ENCODE data around the gene HIGD2A.
A peak's percentile ranks its signal among the peaks of the same experiment; 100 is the strongest.

HIGD2A gene

GRCh38 chr5:176388444-176389134 is at the start of gene HIGD2A, which contains the start of gene NOP16:
HIGD2A (plus strand) TSS chr5:176388751; CDS start chr5:176388820, 69 bp downstream.
NOP16 (minus strand) TSS chr5:176388598; CDS start chr5:176388539, 59 bp downstream.
- H3K9me3 Mint-ChIP-seq: no peaks in the 10 kb centered on the region
- ATAC-seq: peak; percentile 96
- peaks cover 56% of the 10 kb centered on the region for H3K36me3 Mint-ChIP-seq
- H3K27ac Mint-ChIP-seq: peak within 1 kb of the TSS; percentile 97
- H3K4me1 Mint-ChIP-seq: peaks cover 44% of the 10 kb centered on the region
- H3K27me3 Mint-ChIP-seq: no peaks in the 10 kb centered on the region
- peak within 1 kb of the TSS; percentile 98 for H3K4me3 Mint-ChIP-seq

GRCh38 chr5:176339304-176339703 is 49.2 kb upstream of the HIGD2A start:
- no peaks in the 10 kb centered on the region for H3K27me3 Mint-ChIP-seq
- H3K27ac Mint-ChIP-seq: no peak overlapping the region
- no peaks in the 10 kb centered on the region for H3K9me3 Mint-ChIP-seq
- H3K36me3 Mint-ChIP-seq: peaks cover 42% of the 10 kb centered on the region
- no peak overlapping the region for H3K4me3 Mint-ChIP-seq
- H3K4me1 Mint-ChIP-seq: no peaks in the 10 kb centered on the region
- no peak for ATAC-seq

GRCh38 chr5:176341325-176342157 is 47.0 kb upstream of the HIGD2A start:
- Mint-ChIP-seq H3K4me1 (no peaks in the 10 kb centered on the region), H3K9me3 (no peaks in the 10 kb centered on the region), H3K36me3 (peaks cover 34% of the 10 kb centered on the region), H3K4me3 (no peak overlapping the region), H3K27me3 (no peaks in the 10 kb centered on the region), H3K27ac (no peak overlapping the region)
- ATAC-seq: no peak

GRCh38 chr5:176342158-176342483 is 46.4 kb upstream of the HIGD2A start:
- Mint-ChIP-seq H3K36me3 (peaks cover 28% of the 10 kb centered on the region), H3K4me1 (no peaks in the 10 kb centered on the region), H3K9me3 (no peaks in the 10 kb centered on the region), H3K27me3 (no peaks in the 10 kb centered on the region), H3K4me3 (no peak overlapping the region), H3K27ac (peak overlapping the region; percentile 4)
- no peak for ATAC-seq

- H3K4me1 Mint-ChIP-seq: no peaks in the 10 kb centered on the region
- no peak overlapping the region for H3K4me3 Mint-ChIP-seq
- H3K27me3 Mint-ChIP-seq: no peaks in the 10 kb centered on the region
- H3K27ac Mint-ChIP-seq: peak overlapping the region; percentile 4
- peaks cover 32% of the 10 kb centered on the region for H3K36me3 Mint-ChIP-seq
- H3K9me3 Mint-ChIP-seq: no peaks in the 10 kb centered on the region
- no peak for ATAC-seq
Measured at GRCh38 chr5:176342766-176343458, 45.6 kb upstream of the HIGD2A start.

- Mint-ChIP-seq H3K4me3 (no peak overlapping the region), H3K27ac (no peak overlapping the region), H3K9me3 (no peaks in the 10 kb centered on the region), H3K4me1 (peaks cover 24% of the 10 kb centered on the region), H3K36me3 (peaks cover 60% of the 10 kb centered on the region), H3K27me3 (no peaks in the 10 kb centered on the region)
- ATAC-seq: no peak
Measured at GRCh38 chr5:176350416-176350815, 38.1 kb upstream of the HIGD2A start.

GRCh38 chr5:176352116-176352878 is 36.3 kb upstream of the HIGD2A start:
- ATAC-seq: peak; percentile 31
- Mint-ChIP-seq H3K9me3 (no peaks in the 10 kb centered on the region), H3K4me1 (peaks cover 26% of the 10 kb centered on the region), H3K27me3 (no peaks in the 10 kb centered on the region), H3K36me3 (peaks cover 61% of the 10 kb centered on the region), H3K4me3 (no peak overlapping the region), H3K27ac (peak overlapping the region; percentile 52)

- Mint-ChIP-seq H3K27me3 (no peaks in the 10 kb centered on the region), H3K4me3 (no peak overlapping the region), H3K4me1 (peaks cover 37% of the 10 kb centered on the region), H3K9me3 (no peaks in the 10 kb centered on the region), H3K36me3 (peaks cover 59% of the 10 kb centered on the region), H3K27ac (no peak overlapping the region)
- ATAC-seq: no peak
Measured at GRCh38 chr5:176353533-176353932, 35.0 kb upstream of the HIGD2A start.

GRCh38 chr5:176355400-176356178 is 33.0 kb upstream of the HIGD2A start:
- Mint-ChIP-seq H3K36me3 (peaks cover 42% of the 10 kb centered on the region), H3K27ac (no peak overlapping the region), H3K4me1 (peaks cover 48% of the 10 kb centered on the region), H3K4me3 (no peak overlapping the region), H3K9me3 (no peaks in the 10 kb centered on the region), H3K27me3 (no peaks in the 10 kb centered on the region)
- ATAC-seq: no peak

GRCh38 chr5:176356179-176356566 is 32.4 kb upstream of the HIGD2A start:
- Mint-ChIP-seq H3K36me3 (peaks cover 38% of the 10 kb centered on the region), H3K4me3 (no peak overlapping the region), H3K27ac (no peak overlapping the region), H3K9me3 (no peaks in the 10 kb centered on the region), H3K4me1 (peaks cover 54% of the 10 kb centered on the region), H3K27me3 (no peaks in the 10 kb centered on the region)
- no peak for ATAC-seq

- peaks cover 18% of the 10 kb centered on the region for H3K36me3 Mint-ChIP-seq
- H3K27ac Mint-ChIP-seq: no peak overlapping the region
- H3K4me1 Mint-ChIP-seq: peaks cover 47% of the 10 kb centered on the region
- no peaks in the 10 kb centered on the region for H3K27me3 Mint-ChIP-seq
- ATAC-seq: no peak
- no peaks in the 10 kb centered on the region for H3K9me3 Mint-ChIP-seq
- H3K4me3 Mint-ChIP-seq: peak overlapping the region; percentile 36
Measured at GRCh38 chr5:176359658-176360057, 28.9 kb upstream of the HIGD2A start.

GRCh38 chr5:176360894-176361436 is 27.6 kb upstream of the HIGD2A start:
- Mint-ChIP-seq H3K27me3 (no peaks in the 10 kb centered on the region), H3K4me3 (peak overlapping the region; percentile 99), H3K4me1 (peaks cover 44% of the 10 kb centered on the region), H3K27ac (peak overlapping the region; percentile 98), H3K36me3 (peaks cover 14% of the 10 kb centered on the region), H3K9me3 (no peaks in the 10 kb centered on the region)
- ATAC-seq: peak; percentile 0

- Mint-ChIP-seq H3K36me3 (peaks cover 14% of the 10 kb centered on the region), H3K4me1 (peaks cover 44% of the 10 kb centered on the region), H3K9me3 (no peaks in the 10 kb centered on the region), H3K27ac (peak within 1 kb of the TSS; percentile 98), H3K27me3 (no peaks in the 10 kb centered on the region), H3K4me3 (peak within 1 kb of the TSS; percentile 99)
- peak; percentile 95 for ATAC-seq
Measured at GRCh38 chr5:176361437-176362232, 26.9 kb upstream of the HIGD2A start, which contains the start of gene KIAA1191. KIAA1191 (minus strand) TSS chr5:176361764; CDS start chr5:176359508, 2,256 bp downstream.

Measured in stimulated activated memory B cell treated with anti-CD40 and anti-IgM and Interleukin-4, amounts not matched to agents 10 μg/mL and 1 μg/mL and 100 μg/mL, for 72 hours (primary cell).